K562 (cell line): Measurements from ENCODE around the gene LMO7. TPM values are rescaled to one million over a fixed set of nuclear protein-coding genes. Genes with fewer than 3 reads are reported as not detected.

Source experiments
- ATAC-seq: fragments of 200-7000 bp; cut with Tn5 transposase; 3 replicates; pipeline ENCODE4 v1.9.1; 2020; ENCODE audit warnings: moderate library complexity
- BruUV-seq: library from RNA; stranded (reverse); fragments of 400-500 nt; replicated peaks from 2 replicates; lab custom pipeline; 2021; lab: Mats Ljungman, UMichigan
- CTCF ChIA-PET: fragments of 300-600 bp; formaldehyde crosslinking; extraction: SDS; loops from one replicate; lab custom pipeline; 2021; ENCODE audit warnings: low intra/inter-chr PET ratio; lab: Yijun Ruan, JAX
- POLR2A ChIA-PET: fragments of 300-600, 350-650 bp; sonication (Branson Sonifier 250); formaldehyde crosslinking; extraction: SDS; loops from one replicate; lab custom pipeline; 2021; ENCODE audit warnings: antibody characterized with exemption, inconsistent platforms; lab: Yijun Ruan, JAX
- DNase-seq, 4 experiments: peaks; one replicate each; pipeline versions ENCODE4 v3.0.0 to v3.0.0-alpha.2; 2011 to 2018; ENCODE audit warnings: low spot score in 3 of 4, mixed read lengths in 3 of 4; ENCODE audit errors: extremely low read depth in 1 of 4
- FAIRE-seq: peaks from 2 replicates; lab custom pipeline; 2011; peaks lifted over from hg19 to GRCh38; lab: Jason Lieb, UNC
- H2AFZ ChIP-seq: 2 replicates; pipeline ENCODE4 v1.6.0; 2011; ENCODE audit warnings: low read depth, low read length, control low read depth, inconsistent platforms
- H3K27ac ChIP-seq: fragments of 200-600 bp; 3 replicates; pipeline ENCODE4 v1.8.0; 2011; ENCODE audit warnings: low read depth, mild to moderate bottlenecking, control low read depth, inconsistent platforms, low read length, moderate library complexity, mixed read lengths; ENCODE audit errors: extremely low read depth
- H3K27me3 ChIP-seq, 2 experiments: fragments of 300-600 bp in 1 of 2; 2 replicates in 1 of 2; 3 replicates in 1 of 2; pipeline versions ENCODE4 v1.6.0 to v1.8.0; 2011; ENCODE audit warnings: inconsistent platforms in 2 of 2, low read length in 2 of 2, mild to moderate bottlenecking in 1 of 2, mixed read lengths in 1 of 2, moderate library complexity in 1 of 2; ENCODE audit not compliant: control insufficient read depth in 2 of 2, insufficient read depth in 2 of 2
- H3K36me3 ChIP-seq: fragments of 300-600 bp; 3 replicates; pipeline ENCODE4 v1.8.0; 2011; ENCODE audit warnings: mild to moderate bottlenecking, low read length, inconsistent platforms; ENCODE audit not compliant: control insufficient read depth, insufficient read depth
- H3K4me1 ChIP-seq, 2 experiments: fragments of 200-600 bp in 1 of 2; replicated peaks in 1 of 2; 2 replicates in 1 of 2; 3 replicates in 1 of 2; pipeline versions ENCODE4 v1.5.1 to v1.8.0; 2011; ENCODE audit warnings: inconsistent platforms in 2 of 2, low read length in 2 of 2, mild to moderate bottlenecking in 1 of 2, mixed read lengths in 1 of 2, moderate library complexity in 1 of 2; ENCODE audit not compliant: control insufficient read depth in 2 of 2, insufficient read depth in 2 of 2
- H3K4me2 ChIP-seq: 2 replicates; pipeline ENCODE4 v1.6.1; 2011; ENCODE audit warnings: low read length, control low read depth, inconsistent platforms, mixed read lengths; ENCODE audit not compliant: insufficient read depth
- H3K4me3 ChIP-seq: fragments of 200-600 bp; sonication (generic), shearing (Covaris generic); 2 replicates; pipeline ENCODE4 v1.5.1; 2016; ENCODE audit warnings: control low read depth, inconsistent platforms
- H3K79me2 ChIP-seq: fragments of 200-600 bp; 3 replicates; pipeline ENCODE4 v1.8.0; 2011; ENCODE audit warnings: low read length, inconsistent platforms; ENCODE audit not compliant: control insufficient read depth, insufficient read depth
- H3K9ac ChIP-seq, 2 experiments: 2 replicates each; pipeline versions ENCODE4 v1.6.0 to v1.6.1; 2011; ENCODE audit warnings: low read depth in 2 of 2, low read length in 2 of 2, control low read depth in 1 of 2, inconsistent platforms in 1 of 2, mild to moderate bottlenecking in 1 of 2, mixed read lengths in 1 of 2; ENCODE audit not compliant: insufficient read depth in 1 of 2
- H3K9me1 ChIP-seq: one replicate; pipeline ENCODE4 v1.6.0; 2011; ENCODE audit warnings: inconsistent platforms, mild to moderate bottlenecking, low read length, moderate library complexity; ENCODE audit not compliant: control insufficient read depth, insufficient read depth
- H3K9me3 ChIP-seq: replicated peaks from 2 replicates; pipeline ENCODE4 v1.5.1; 2011; ENCODE audit warnings: low read depth, low read length, inconsistent platforms; ENCODE audit not compliant: control insufficient read depth, insufficient read depth
- H4K20me1 ChIP-seq: replicated peaks from 2 replicates; pipeline ENCODE4 v1.6.1; 2011; ENCODE audit warnings: low read length, inconsistent platforms, mixed read lengths; ENCODE audit not compliant: control insufficient read depth, insufficient read depth
- ETV1 ChIP-seq: fragments of 450-650 bp; conservative IDR thresholded peaks from 2 replicates; pipeline ENCODE4 v1.6.1; 2016; ENCODE audit warnings: missing genetic modification characterization, control low read depth, low read depth, missing compliant biosample characterization
- KLF1 ChIP-seq: fragments of 450-650 bp; IDR thresholded peaks from 2 replicates; pipeline ENCODE4 v1.6.1; 2016; ENCODE audit warnings: missing genetic modification characterization, missing compliant biosample characterization
- MAFG ChIP-seq: fragments of 450-650 bp; conservative IDR thresholded peaks from 2 replicates; pipeline ENCODE4 v1.6.1; 2016; ENCODE audit warnings: missing genetic modification characterization, missing compliant biosample characterization
- NCOA2 ChIP-seq, 2 experiments: fragments of 450-650 bp; IDR thresholded peaks; 2 replicates each; pipeline ENCODE4 v1.6.1; 2018; ENCODE audit warnings: mild to moderate bottlenecking in 2 of 2, moderate library complexity in 1 of 2; ENCODE audit not compliant: partially characterized antibody in 2 of 2
- SRSF9 ChIP-seq: fragments of 200-400 bp; formaldehyde crosslinking; IDR thresholded peaks from 2 replicates; pipeline ENCODE4 v1.6.1; 2017; ENCODE audit warnings: low read depth, low read length, borderline replicate concordance
- ZNF3 ChIP-seq: fragments of 250-450 bp; sonication (Bioruptor Pico); IDR thresholded peaks from 2 replicates; pipeline ENCODE4 v1.5.0; 2021; ENCODE audit warnings: mild to moderate bottlenecking, moderate library complexity
- WGBS: fragments of 100-300 bp; shearing (Covaris generic); methylation state at CpG from one replicate; pipeline ENCODE4 v1.1.6; 2016; ENCODE audit warnings: low coverage, mixed read lengths; ENCODE audit not compliant: insufficient coverage; ENCODE audit errors: missing lambda C conversion rate; 5-methylcytosine and 5-hydroxymethylcytosine counted together
- in situ Hi-C: fragments of 300-500 bp; cut with MboI; formaldehyde crosslinking; loops from 4 replicates; pipeline ENCODE4 v1.15.0; 2018; ENCODE audit warnings: inconsistent platforms, mixed read lengths
- intact Hi-C: fragments of 100-400 bp; cut with micrococcal nuclease; formaldehyde crosslinking; loops from 2 replicates; pipeline ENCODE4 v1.14.2; 2022
- polyA plus RNA-seq, 8 experiments: library from polyadenylated mRNA; depleted of rRNA in 4 of 8; stranded (reverse) in 5 of 8; unstranded in 3 of 8; fragments of >200 nt; fragmentation: Nextera tagmentation in 2 of 8; fragmentation: Illumina TruSeq in 1 of 8; extraction: Ambion mirVana in 2 of 8; extraction: Trizol in 1 of 8; gene quantifications; 2 replicates each; pipeline versions ENCODE4 v1.2.1 to v1.2.3, GENCODE V29; 2011 to 2014; ENCODE audit warnings: inconsistent platforms in 1 of 8, missing spikeins in 1 of 8
- total RNA-seq, 7 experiments: library from RNA; depleted of rRNA in 6 of 7; stranded (reverse); fragments of >200 nt in 6 of 7; fragmentation: Illumina TruSeq in 2 of 7; extraction: Trizol in 2 of 7; gene quantifications; 2 replicates each; pipeline versions ENCODE4 v1.2.1 to v1.2.3, GENCODE V29; 2011 to 2021; ENCODE audit warnings: low replicate concordance in 1 of 7
- TF ChIP-seq, protein P1 (sequence below), 2 experiments: fragments of 450-650 bp; IDR thresholded peaks; 2 replicates each; pipeline ENCODE4 v1.6.1; 2018; ENCODE audit warnings: mild to moderate bottlenecking in 2 of 2, low read depth in 1 of 2; ENCODE audit not compliant: partially characterized antibody in 2 of 2
- TF ChIP-seq, protein P2 (sequence below), 2 experiments: fragments of 450-650 bp; formaldehyde crosslinking in 1 of 2; IDR thresholded peaks; 2 replicates each; pipeline versions ENCODE4 v1.4.0 to v1.6.1; 2014 to 2020; ENCODE audit warnings: mild to moderate bottlenecking in 2 of 2, borderline replicate concordance in 1 of 2, low read depth in 1 of 2

LMO7 gene
- total and polyA plus RNA-seq, 9 of the 15 experiments (the other 6 are each of a cell fraction or from before 2014, with no cell fraction given), result 0.42 to 4.3 (median 1.7) TPM

DNA sequence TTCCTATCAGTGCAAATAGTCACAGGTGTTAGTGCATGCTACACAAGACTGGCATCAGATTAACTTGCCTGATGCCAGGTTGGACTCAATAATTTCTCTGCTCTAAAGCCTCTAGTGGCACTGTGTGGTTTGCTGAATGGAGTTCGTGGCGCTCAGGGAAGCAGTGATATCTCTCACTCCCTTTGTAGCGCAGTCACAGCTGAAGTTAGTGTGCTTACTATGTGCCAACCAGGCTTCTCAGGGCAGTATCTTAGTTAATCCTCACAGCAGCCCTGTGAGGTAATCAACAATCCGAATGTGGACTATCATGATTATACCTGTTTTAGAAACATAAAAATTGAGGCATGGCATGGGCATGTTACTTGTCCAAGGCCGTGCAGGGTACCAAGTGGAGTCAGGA lies 190.3 kb downstream of the LMO7 start (continued):
- TF ChIP-seq, protein P1, sequence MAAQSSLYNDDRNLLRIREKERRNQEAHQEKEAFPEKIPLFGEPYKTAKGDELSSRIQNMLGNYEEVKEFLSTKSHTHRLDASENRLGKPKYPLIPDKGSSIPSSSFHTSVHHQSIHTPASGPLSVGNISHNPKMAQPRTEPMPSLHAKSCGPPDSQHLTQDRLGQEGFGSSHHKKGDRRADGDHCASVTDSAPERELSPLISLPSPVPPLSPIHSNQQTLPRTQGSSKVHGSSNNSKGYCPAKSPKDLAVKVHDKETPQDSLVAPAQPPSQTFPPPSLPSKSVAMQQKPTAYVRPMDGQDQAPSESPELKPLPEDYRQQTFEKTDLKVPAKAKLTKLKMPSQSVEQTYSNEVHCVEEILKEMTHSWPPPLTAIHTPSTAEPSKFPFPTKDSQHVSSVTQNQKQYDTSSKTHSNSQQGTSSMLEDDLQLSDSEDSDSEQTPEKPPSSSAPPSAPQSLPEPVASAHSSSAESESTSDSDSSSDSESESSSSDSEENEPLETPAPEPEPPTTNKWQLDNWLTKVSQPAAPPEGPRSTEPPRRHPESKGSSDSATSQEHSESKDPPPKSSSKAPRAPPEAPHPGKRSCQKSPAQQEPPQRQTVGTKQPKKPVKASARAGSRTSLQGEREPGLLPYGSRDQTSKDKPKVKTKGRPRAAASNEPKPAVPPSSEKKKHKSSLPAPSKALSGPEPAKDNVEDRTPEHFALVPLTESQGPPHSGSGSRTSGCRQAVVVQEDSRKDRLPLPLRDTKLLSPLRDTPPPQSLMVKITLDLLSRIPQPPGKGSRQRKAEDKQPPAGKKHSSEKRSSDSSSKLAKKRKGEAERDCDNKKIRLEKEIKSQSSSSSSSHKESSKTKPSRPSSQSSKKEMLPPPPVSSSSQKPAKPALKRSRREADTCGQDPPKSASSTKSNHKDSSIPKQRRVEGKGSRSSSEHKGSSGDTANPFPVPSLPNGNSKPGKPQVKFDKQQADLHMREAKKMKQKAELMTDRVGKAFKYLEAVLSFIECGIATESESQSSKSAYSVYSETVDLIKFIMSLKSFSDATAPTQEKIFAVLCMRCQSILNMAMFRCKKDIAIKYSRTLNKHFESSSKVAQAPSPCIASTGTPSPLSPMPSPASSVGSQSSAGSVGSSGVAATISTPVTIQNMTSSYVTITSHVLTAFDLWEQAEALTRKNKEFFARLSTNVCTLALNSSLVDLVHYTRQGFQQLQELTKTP (IDR thresholded peaks at IDR 0.05; ENCODE audit: low read depth in 1 of 2, partially characterized antibody in 2 of 2), result no peak

DNA sequence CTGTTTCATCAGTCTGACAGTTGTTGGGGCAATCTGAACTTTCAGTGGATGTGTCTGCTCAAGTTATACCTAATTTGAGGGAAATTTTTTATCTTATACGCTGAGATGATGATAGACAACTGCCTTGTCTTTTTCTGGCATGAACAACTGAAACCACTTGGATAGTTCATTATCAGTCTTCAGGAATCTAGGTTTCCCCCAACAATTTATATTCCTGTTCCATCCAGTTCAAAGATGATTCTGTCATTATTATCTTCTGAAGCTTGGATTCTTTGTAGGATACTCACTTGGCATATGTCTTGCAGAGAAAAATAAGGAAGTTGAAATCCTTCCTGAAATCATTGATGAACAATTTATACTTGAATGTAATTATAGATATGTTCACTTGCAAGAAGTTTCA lies 193.7 kb downstream of the LMO7 start:
- no peak overlapping the region for H2AFZ ChIP-seq
- POLR2A ChIA-PET, result interaction anchor here (1.1 kb wide), 1 partner anchor 35 kb away, joined by 5 read pairs; no protein-coding TSS in a partner anchor
- H3K4me2 ChIP-seq, result no peak overlapping the region
- BruUV-seq, result no TSS peak
- no peaks in the 10 kb centered on the region for H3K27me3 ChIP-seq
- WGBS, result 0% methylated on average over 1 of the region's 1 CpG
- ATAC-seq (no peak), FAIRE-seq (no peak), DNase-seq (no peak)
- no peaks in the 10 kb centered on the region for H4K20me1 ChIP-seq
- no peak overlapping the region for H3K4me3 ChIP-seq
- no peaks in the 10 kb centered on the region for H3K9me1 ChIP-seq
- intact Hi-C loops (no loop called here), in situ Hi-C loops (no loop called here)
- H3K9ac ChIP-seq, result no peak overlapping the region
- CTCF ChIA-PET, result no interaction called here
- no peaks in the 10 kb centered on the region for H3K36me3 ChIP-seq
- no peaks in the 10 kb centered on the region for H3K9me3 ChIP-seq
- no peaks in the 10 kb centered on the region for H3K79me2 ChIP-seq
- H3K4me1 ChIP-seq, result no peaks in the 10 kb centered on the region
- H3K27ac ChIP-seq, result no peak overlapping the region
- TF ChIP-seq KLF1 (tag), result no peak
- TF ChIP-seq SRSF9, result no peak
- TF ChIP-seq ZNF3, result no peak
- no peak for TF ChIP-seq ETV1
- TF ChIP-seq, protein P2, sequence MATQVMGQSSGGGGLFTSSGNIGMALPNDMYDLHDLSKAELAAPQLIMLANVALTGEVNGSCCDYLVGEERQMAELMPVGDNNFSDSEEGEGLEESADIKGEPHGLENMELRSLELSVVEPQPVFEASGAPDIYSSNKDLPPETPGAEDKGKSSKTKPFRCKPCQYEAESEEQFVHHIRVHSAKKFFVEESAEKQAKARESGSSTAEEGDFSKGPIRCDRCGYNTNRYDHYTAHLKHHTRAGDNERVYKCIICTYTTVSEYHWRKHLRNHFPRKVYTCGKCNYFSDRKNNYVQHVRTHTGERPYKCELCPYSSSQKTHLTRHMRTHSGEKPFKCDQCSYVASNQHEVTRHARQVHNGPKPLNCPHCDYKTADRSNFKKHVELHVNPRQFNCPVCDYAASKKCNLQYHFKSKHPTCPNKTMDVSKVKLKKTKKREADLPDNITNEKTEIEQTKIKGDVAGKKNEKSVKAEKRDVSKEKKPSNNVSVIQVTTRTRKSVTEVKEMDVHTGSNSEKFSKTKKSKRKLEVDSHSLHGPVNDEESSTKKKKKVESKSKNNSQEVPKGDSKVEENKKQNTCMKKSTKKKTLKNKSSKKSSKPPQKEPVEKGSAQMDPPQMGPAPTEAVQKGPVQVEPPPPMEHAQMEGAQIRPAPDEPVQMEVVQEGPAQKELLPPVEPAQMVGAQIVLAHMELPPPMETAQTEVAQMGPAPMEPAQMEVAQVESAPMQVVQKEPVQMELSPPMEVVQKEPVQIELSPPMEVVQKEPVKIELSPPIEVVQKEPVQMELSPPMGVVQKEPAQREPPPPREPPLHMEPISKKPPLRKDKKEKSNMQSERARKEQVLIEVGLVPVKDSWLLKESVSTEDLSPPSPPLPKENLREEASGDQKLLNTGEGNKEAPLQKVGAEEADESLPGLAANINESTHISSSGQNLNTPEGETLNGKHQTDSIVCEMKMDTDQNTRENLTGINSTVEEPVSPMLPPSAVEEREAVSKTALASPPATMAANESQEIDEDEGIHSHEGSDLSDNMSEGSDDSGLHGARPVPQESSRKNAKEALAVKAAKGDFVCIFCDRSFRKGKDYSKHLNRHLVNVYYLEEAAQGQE (IDR thresholded peaks at IDR 0.05; ENCODE audit: borderline replicate concordance), result no peak
- TF ChIP-seq, protein P2 (CRISPR knock-in tag; IDR thresholded peaks at IDR 0.05; ENCODE audit: low read depth), result no peak
- TF ChIP-seq MAFG (tag), result no peak
- TF ChIP-seq NCOA2 (IDR thresholded peaks at IDR 0.05; ENCODE audit: partially characterized antibody in 2 of 2), result no peak
